Stimulated activated CD4-positive, alpha-beta T cell treated with anti-CD3 and anti-CD28 coated beads, Interleukin-4, amount 100 ng/mL, for 48 hours (primary cell): Measurements from ENCODE around the gene RAB13.

Source experiments
- DNase-seq, 2 donors: peaks; one replicate each; pipeline ENCODE4 v3.0.0-alpha.2; 2020; ENCODE audit warnings: low read depth in 2 of 2

The RAB13 gene

DNA sequence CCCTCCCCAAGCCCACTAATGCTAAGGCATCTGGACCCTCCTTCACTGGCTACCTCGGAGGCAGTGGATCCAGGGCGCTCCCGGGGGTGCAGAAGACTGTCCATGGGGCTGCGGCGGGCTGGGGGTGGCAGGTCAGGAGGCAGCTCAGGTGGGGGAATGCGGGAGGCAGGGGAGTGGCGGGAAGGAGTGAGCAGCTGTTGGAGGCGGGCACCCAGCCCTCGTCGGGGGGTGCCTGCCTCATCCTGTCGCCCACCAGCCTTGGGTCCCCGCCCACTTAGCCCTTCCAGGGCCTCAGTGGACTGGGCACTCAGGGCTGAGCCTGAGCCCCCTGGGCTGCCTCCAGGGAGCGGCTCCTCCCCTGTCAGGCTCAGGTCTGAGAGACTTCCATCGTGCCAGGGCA, 52.7 kb downstream of the RAB13 start:
- no peak for DNase-seq

DNA sequence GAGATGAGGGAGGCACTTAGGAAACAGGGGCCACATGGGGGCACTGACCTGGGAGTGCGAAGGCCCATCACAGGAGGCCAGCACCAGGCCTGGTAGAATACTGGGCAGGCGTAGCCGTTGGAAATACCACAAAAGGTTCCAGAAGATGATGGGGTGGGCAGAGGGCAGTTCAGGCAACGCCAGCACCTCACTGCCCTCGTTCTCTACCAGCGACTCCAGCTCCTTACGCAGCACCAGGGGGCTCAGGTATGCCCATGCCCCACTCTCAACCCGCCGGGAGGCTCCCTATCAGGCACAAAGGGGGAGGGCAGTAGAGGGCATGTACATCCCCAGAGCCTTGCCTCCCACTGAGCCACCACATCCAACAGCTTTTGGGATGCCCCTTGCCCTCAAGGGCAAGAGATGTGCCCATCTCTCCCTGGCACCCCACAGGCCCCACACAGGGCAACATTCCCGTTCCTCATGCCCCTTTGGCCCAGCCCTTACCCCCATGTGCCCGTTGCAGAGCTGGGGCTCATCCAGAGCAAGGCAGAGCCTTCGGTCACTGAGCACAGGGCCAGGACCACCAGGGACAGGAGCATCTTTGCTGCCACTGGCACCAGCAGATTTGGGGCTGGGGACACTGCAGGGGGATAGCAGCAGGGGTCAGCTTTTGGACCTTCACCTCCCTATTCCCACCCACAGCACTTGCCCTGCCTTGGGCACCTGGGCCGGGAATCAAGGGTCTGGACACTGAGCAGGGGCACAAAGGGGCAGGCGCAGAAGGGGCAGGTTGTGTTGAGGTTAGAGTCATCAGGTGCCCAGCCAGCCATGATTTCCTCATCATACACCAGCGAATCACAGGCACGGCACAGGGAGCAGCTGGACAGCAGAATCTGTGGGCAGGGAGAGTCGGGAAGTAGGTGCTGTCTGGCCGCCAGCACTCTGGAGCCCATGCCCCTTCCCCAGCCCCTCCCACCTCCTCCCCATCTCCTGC, 53.7 kb downstream of the RAB13 start:
- no peak for DNase-seq
